ENCODE results near the gene SLIT3. TPM values are rescaled to one million over a fixed set of nuclear protein-coding genes. Genes with fewer than 3 reads are reported as not detected.
A peak's percentile ranks its signal among the peaks of the same experiment; 100 is the strongest.

Gene SLIT3
- total and polyA plus RNA-seq, 5 donors from 2014 or later = not detected

- ATAC-seq (ENCODE audit: low read depth in 2 of 2) = no peak
- no peak overlapping the region for H3K4me3 Mint-ChIP-seq
These were observed 248.7 kb downstream of the SLIT3 start for GRCh38 chr5:169052207-169052606.

DNA sequence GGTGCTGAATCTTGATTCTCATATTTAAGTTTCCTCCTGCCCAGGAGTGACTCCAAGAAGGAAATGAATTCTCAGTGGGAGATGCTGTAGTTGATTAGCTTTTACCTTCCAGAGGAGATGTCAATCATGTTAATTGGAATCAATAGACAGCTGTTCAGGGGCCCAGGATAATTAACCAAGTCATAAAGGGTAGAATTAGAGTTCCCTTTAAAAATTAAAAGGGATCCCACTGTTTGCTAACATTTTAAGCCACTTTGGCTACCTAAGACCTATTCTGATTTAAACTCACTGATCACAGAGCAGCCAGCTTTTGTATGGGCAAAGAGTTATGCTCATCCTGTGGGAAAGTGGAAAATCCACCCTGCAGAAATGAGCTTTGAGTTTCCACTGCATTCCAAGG is 249.6 kb downstream of the SLIT3 start:
- Histone ChIP-seq H3K4me3 (ENCODE audit: low read depth, low read length) (no peak overlapping the region), H3K4me1 (ENCODE audit: control insufficient read depth, insufficient read depth, low read length, poor library complexity, severe bottlenecking) (no peaks in the 10 kb centered on the region), H3K9me3 (ENCODE audit: control insufficient read depth in 2 of 2, low read length in 2 of 2) (no peaks in the 10 kb centered on the region), H3K27ac (ENCODE audit: insufficient read depth, low read length, poor library complexity, severe bottlenecking) (no peak overlapping the region), H3K27me3 (ENCODE audit: control insufficient read depth, insufficient read depth, low read length) (no peaks in the 10 kb centered on the region), H3K36me3 (ENCODE audit: control insufficient read depth, insufficient read depth, low read length) (no peaks in the 10 kb centered on the region)
- Mint-ChIP-seq H3K4me1 (no peaks in the 10 kb centered on the region), H3K27ac (peak overlapping the region in 1 of 3 donors; percentile 15), H3K27me3 (peaks cover 11% of the 10 kb centered on the region), H3K9me3 (peaks cover 0 to 2% (median 0%) of the 10 kb centered on the region in 7 donors), H3K4me3 (no peak overlapping the region), H3K36me3 (no peaks in the 10 kb centered on the region)
- no peak for DNase-seq
- ATAC-seq (ENCODE audit: low read depth in 2 of 2) = no peak

More at GRCh38 chr5:169052207-169052606, 248.7 kb downstream of the SLIT3 start:
- no peaks in the 10 kb centered on the region for H3K27me3 ChIP-seq (ENCODE audit: control insufficient read depth, insufficient read depth, low read length)
- no peaks in the 10 kb centered on the region for H3K9me3 ChIP-seq (ENCODE audit: control insufficient read depth in 2 of 2, low read length in 2 of 2)
- Mint-ChIP-seq H3K27ac (no peak overlapping the region), H3K4me1 (no peaks in the 10 kb centered on the region), H3K27me3 (peaks cover 11% of the 10 kb centered on the region), H3K36me3 (no peaks in the 10 kb centered on the region), H3K9me3 (peaks cover 0 to 2% (median 0%) of the 10 kb centered on the region in 7 donors)
- no peaks in the 10 kb centered on the region for H3K4me1 ChIP-seq (ENCODE audit: control insufficient read depth, insufficient read depth, low read length, poor library complexity, severe bottlenecking)
- no peak overlapping the region for H3K27ac ChIP-seq (ENCODE audit: insufficient read depth, low read length, poor library complexity, severe bottlenecking)
- H3K36me3 ChIP-seq (ENCODE audit: control insufficient read depth, insufficient read depth, low read length) = no peaks in the 10 kb centered on the region
- H3K4me3 ChIP-seq (ENCODE audit: low read depth, low read length) = no peak overlapping the region
- DNase-seq = no peak

DNA sequence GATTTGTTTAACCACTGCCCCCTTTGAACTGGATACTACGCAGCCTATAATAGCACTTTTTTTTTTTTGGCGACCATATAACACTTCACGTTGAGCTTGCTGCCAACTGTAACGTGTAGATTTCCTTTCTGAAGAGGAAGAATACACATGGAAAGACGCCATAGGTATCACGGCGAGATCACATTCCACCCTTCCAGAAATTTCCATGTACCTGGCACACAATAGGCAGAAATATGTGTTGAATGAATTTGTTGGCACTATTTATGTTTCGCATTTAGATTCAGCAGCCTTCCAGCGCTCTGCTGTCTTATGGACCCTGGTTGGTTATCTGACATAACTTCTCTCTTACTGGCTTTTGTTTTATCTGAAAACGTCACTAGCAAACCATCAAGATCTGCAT is 250.3 kb downstream of the SLIT3 start:
- no peak overlapping the region for H3K27ac ChIP-seq (ENCODE audit: insufficient read depth, low read length, poor library complexity, severe bottlenecking)
- H3K4me1 Mint-ChIP-seq = no peaks in the 10 kb centered on the region
- H3K36me3 Mint-ChIP-seq = no peaks in the 10 kb centered on the region
- H3K4me3 Mint-ChIP-seq = no peak overlapping the region
- H3K9me3 ChIP-seq (ENCODE audit: control insufficient read depth in 2 of 2, low read length in 2 of 2) = no peaks in the 10 kb centered on the region
- DNase-seq = no peak
- no peaks in the 10 kb centered on the region for H3K27me3 ChIP-seq (ENCODE audit: control insufficient read depth, insufficient read depth, low read length)
- no peaks in the 10 kb centered on the region for H3K4me1 ChIP-seq (ENCODE audit: control insufficient read depth, insufficient read depth, low read length, poor library complexity, severe bottlenecking)
- H3K27ac Mint-ChIP-seq = no peak overlapping the region
- H3K36me3 ChIP-seq (ENCODE audit: control insufficient read depth, insufficient read depth, low read length) = no peaks in the 10 kb centered on the region
- H3K27me3 Mint-ChIP-seq = peaks cover 11% of the 10 kb centered on the region
- no peak overlapping the region for H3K4me3 ChIP-seq (ENCODE audit: low read depth, low read length)
- peaks cover 0 to 2% (median 0%) of the 10 kb centered on the region in 7 donors for H3K9me3 Mint-ChIP-seq
- ATAC-seq (ENCODE audit: low read depth in 2 of 2) = no peak

GRCh38 chr5:169050146-169050571 is 250.8 kb downstream of the SLIT3 start:
- no peak overlapping the region for H3K4me3 ChIP-seq (ENCODE audit: low read depth, low read length)
- Mint-ChIP-seq H3K27ac (no peak overlapping the region), H3K27me3 (peaks cover 10% of the 10 kb centered on the region), H3K36me3 (no peaks in the 10 kb centered on the region), H3K4me1 (no peaks in the 10 kb centered on the region), H3K9me3 (peaks cover 0 to 2% (median 0%) of the 10 kb centered on the region in 7 donors), H3K4me3 (no peak overlapping the region)
- DNase-seq (no peak), ATAC-seq (ENCODE audit: low read depth in 2 of 2) (no peak)
- H3K27ac ChIP-seq (ENCODE audit: insufficient read depth, low read length, poor library complexity, severe bottlenecking) = no peak overlapping the region
- no peaks in the 10 kb centered on the region for H3K9me3 ChIP-seq (ENCODE audit: control insufficient read depth in 2 of 2, low read length in 2 of 2)
- H3K27me3 ChIP-seq (ENCODE audit: control insufficient read depth, insufficient read depth, low read length) = no peaks in the 10 kb centered on the region
- no peaks in the 10 kb centered on the region for H3K36me3 ChIP-seq (ENCODE audit: control insufficient read depth, insufficient read depth, low read length)
- no peaks in the 10 kb centered on the region for H3K4me1 ChIP-seq (ENCODE audit: control insufficient read depth, insufficient read depth, low read length, poor library complexity, severe bottlenecking)

GRCh38 chr5:169049712-169050111 is 251.2 kb downstream of the SLIT3 start:
- ATAC-seq (ENCODE audit: low read depth in 2 of 2) (no peak), DNase-seq (no peak)
- Histone ChIP-seq H3K27ac (ENCODE audit: insufficient read depth, low read length, poor library complexity, severe bottlenecking) (no peak overlapping the region), H3K36me3 (ENCODE audit: control insufficient read depth, insufficient read depth, low read length) (no peaks in the 10 kb centered on the region), H3K27me3 (ENCODE audit: control insufficient read depth, insufficient read depth, low read length) (no peaks in the 10 kb centered on the region), H3K4me1 (ENCODE audit: control insufficient read depth, insufficient read depth, low read length, poor library complexity, severe bottlenecking) (no peaks in the 10 kb centered on the region), H3K9me3 (ENCODE audit: control insufficient read depth in 2 of 2, low read length in 2 of 2) (no peaks in the 10 kb centered on the region), H3K4me3 (ENCODE audit: low read depth, low read length) (no peak overlapping the region)
- H3K27ac Mint-ChIP-seq = no peak overlapping the region
- no peaks in the 10 kb centered on the region for H3K4me1 Mint-ChIP-seq
- peaks cover 0 to 2% (median 0%) of the 10 kb centered on the region in 7 donors for H3K9me3 Mint-ChIP-seq
- no peaks in the 10 kb centered on the region for H3K36me3 Mint-ChIP-seq
- H3K4me3 Mint-ChIP-seq = no peak overlapping the region
- peaks cover 5% of the 10 kb centered on the region for H3K27me3 Mint-ChIP-seq

DNA sequence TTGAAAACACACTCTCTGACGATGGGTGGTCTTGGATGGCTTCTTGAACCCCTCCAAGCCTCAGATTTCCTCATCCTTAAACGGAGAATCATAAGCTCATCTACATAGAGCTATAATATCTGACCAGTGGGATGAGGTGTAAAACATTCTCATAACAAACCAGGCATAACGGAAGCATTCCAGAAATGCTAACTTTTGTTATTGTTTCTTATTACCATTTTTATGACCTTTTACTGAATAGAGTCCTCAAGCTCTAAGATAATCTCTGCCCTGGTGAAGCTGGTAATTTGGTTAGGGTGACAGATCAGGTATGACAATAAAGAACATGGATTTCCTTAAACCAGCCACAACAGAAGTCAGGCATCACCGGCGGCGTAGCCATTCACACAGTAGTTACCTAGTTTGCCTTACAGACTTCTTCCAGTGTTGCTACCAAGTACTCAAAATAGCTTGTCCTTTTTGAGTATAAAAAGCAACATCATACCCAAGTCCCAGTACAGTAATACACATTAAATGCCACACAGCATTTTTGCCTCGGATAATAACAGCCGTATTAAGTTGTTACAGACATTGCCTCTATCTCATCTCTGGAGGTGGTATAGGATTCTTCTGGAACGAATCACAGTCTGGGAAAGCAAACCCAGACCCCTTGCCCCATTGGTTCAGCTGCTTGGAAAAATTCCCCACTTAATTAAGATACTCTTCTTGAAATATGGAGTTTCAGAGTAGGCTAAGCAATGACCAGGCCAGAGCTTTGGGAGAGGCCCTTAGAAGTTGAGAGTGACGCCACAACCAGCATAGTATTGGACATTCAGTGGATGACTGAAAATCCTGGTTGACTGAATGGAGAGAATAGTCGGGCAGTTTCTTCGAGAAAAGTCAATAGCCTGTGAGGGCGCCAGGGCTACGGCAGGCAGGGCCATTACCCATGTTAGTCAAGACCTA is 252.5 kb downstream of the SLIT3 start:
- no peak overlapping the region for H3K27ac ChIP-seq (ENCODE audit: insufficient read depth, low read length, poor library complexity, severe bottlenecking)
- H3K27me3 Mint-ChIP-seq = peaks cover 4% of the 10 kb centered on the region
- no peaks in the 10 kb centered on the region for H3K9me3 ChIP-seq (ENCODE audit: control insufficient read depth in 2 of 2, low read length in 2 of 2)
- H3K4me1 ChIP-seq (ENCODE audit: control insufficient read depth, insufficient read depth, low read length, poor library complexity, severe bottlenecking) = no peaks in the 10 kb centered on the region
- ATAC-seq (ENCODE audit: low read depth in 2 of 2) (no peak), DNase-seq (no peak)
- H3K4me3 Mint-ChIP-seq = no peak overlapping the region
- H3K9me3 Mint-ChIP-seq = no peaks in the 10 kb centered on the region
- no peaks in the 10 kb centered on the region for H3K36me3 Mint-ChIP-seq
- H3K36me3 ChIP-seq (ENCODE audit: control insufficient read depth, insufficient read depth, low read length) = no peaks in the 10 kb centered on the region
- no peaks in the 10 kb centered on the region for H3K27me3 ChIP-seq (ENCODE audit: control insufficient read depth, insufficient read depth, low read length)
- H3K4me1 Mint-ChIP-seq = no peaks in the 10 kb centered on the region
- no peak overlapping the region for H3K27ac Mint-ChIP-seq
- H3K4me3 ChIP-seq (ENCODE audit: low read depth, low read length) = no peak overlapping the region

- Mint-ChIP-seq H3K27ac (no peak overlapping the region), H3K27me3 (no peaks in the 10 kb centered on the region), H3K36me3 (no peaks in the 10 kb centered on the region), H3K4me3 (no peak overlapping the region), H3K4me1 (no peaks in the 10 kb centered on the region), H3K9me3 (no peaks in the 10 kb centered on the region)
- no peaks in the 10 kb centered on the region for H3K36me3 ChIP-seq (ENCODE audit: control insufficient read depth, insufficient read depth, low read length)
- H3K9me3 ChIP-seq (ENCODE audit: control insufficient read depth in 2 of 2, low read length in 2 of 2) = no peaks in the 10 kb centered on the region
- ATAC-seq (ENCODE audit: low read depth in 2 of 2) = no peak
- no peak overlapping the region for H3K4me3 ChIP-seq (ENCODE audit: low read depth, low read length)
- no peak for DNase-seq
- H3K27ac ChIP-seq (ENCODE audit: insufficient read depth, low read length, poor library complexity, severe bottlenecking) = no peak overlapping the region
- no peaks in the 10 kb centered on the region for H3K4me1 ChIP-seq (ENCODE audit: control insufficient read depth, insufficient read depth, low read length, poor library complexity, severe bottlenecking)
- H3K27me3 ChIP-seq (ENCODE audit: control insufficient read depth, insufficient read depth, low read length) = no peaks in the 10 kb centered on the region
These were observed 256.0 kb downstream of the SLIT3 start for GRCh38 chr5:169044962-169045361.

DNA sequence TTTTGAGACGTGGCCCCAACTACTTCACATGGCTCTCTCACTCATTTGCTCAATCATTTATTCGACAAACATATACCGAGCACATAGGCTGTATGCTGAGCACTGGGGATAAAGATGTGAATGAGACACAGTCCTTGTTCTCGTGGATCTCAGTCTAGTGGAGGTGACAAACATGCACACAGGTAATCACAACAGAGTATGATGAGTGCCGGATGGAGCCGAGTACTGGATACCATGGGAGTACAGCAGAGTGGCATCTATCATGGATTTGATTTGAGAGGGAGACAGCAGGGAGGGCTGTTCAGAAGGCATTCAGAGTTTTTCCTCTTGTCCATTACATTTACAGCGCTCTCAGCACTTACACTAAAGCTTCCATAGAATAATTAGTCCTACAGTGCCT is 259.8 kb downstream of the SLIT3 start:
- H3K4me1 Mint-ChIP-seq = no peaks in the 10 kb centered on the region
- no peaks in the 10 kb centered on the region for H3K36me3 Mint-ChIP-seq
- no peaks in the 10 kb centered on the region for H3K9me3 ChIP-seq (ENCODE audit: control insufficient read depth in 2 of 2, low read length in 2 of 2)
- no peaks in the 10 kb centered on the region for H3K4me1 ChIP-seq (ENCODE audit: control insufficient read depth, insufficient read depth, low read length, poor library complexity, severe bottlenecking)
- H3K9me3 Mint-ChIP-seq = peaks cover 0 to 2% (median 0%) of the 10 kb centered on the region in 7 donors
- H3K36me3 ChIP-seq (ENCODE audit: control insufficient read depth, insufficient read depth, low read length) = no peaks in the 10 kb centered on the region
- ATAC-seq (ENCODE audit: low read depth in 2 of 2) (no peak), DNase-seq (no peak)
- no peaks in the 10 kb centered on the region for H3K27me3 Mint-ChIP-seq
- no peak overlapping the region for H3K27ac ChIP-seq (ENCODE audit: insufficient read depth, low read length, poor library complexity, severe bottlenecking)
- H3K27ac Mint-ChIP-seq = no peak overlapping the region
- no peak overlapping the region for H3K4me3 Mint-ChIP-seq
- no peak overlapping the region for H3K4me3 ChIP-seq (ENCODE audit: low read depth, low read length)
- H3K27me3 ChIP-seq (ENCODE audit: control insufficient read depth, insufficient read depth, low read length) = no peaks in the 10 kb centered on the region

All from CD4-positive, CD25-positive, alpha-beta regulatory T cell (primary cell).